SU-DHL-6 (cell line): ENCODE measurements around the gene VAV3.

Experiments used
- H2AFZ ChIP-seq: fragments of 200-600 bp; sonication (generic); 2 replicates; pipeline ENCODE4 v1.6.1; 2014; ENCODE audit warnings: low read depth, mild to moderate bottlenecking, moderate library complexity, mixed read lengths, antibody characterized with exemption, low read length; ENCODE audit not compliant: severe bottlenecking
- H3F3A ChIP-seq: fragments of 200-600 bp; shearing (Covaris generic); 2 replicates; pipeline ENCODE4 v1.6.0; 2016; ENCODE audit warnings: antibody characterized with exemption, mild to moderate bottlenecking; ENCODE audit not compliant: insufficient read depth
- H3K27ac ChIP-seq: fragments of 200-600 bp; sonication (generic); 2 replicates; pipeline ENCODE4 v1.5.1; 2016; ENCODE audit warnings: low read depth, mild to moderate bottlenecking, low read length, moderate library complexity, mixed read lengths
- H3K27me3 ChIP-seq: fragments of 200-600 bp; sonication (generic), shearing (Covaris generic); 2 replicates; pipeline ENCODE4 v1.6.0; 2014; ENCODE audit warnings: mild to moderate bottlenecking, low read length
- H3K36me3 ChIP-seq: fragments of 200-600 bp; sonication (generic); 2 replicates; pipeline ENCODE4 v1.6.1; 2014; ENCODE audit warnings: mild to moderate bottlenecking, low read length, mixed read lengths
- H3K4me2 ChIP-seq: fragments of 300-600, 200-600 bp; shearing (Covaris generic), sonication (generic); 2 replicates; pipeline ENCODE4 v1.6.0; 2014; ENCODE audit warnings: low read length, low read depth, mild to moderate bottlenecking; ENCODE audit not compliant: poor library complexity, severe bottlenecking
- H3K4me3 ChIP-seq: fragments of 200-600 bp; sonication (generic); 2 replicates; pipeline ENCODE4 v1.5.1; 2014; ENCODE audit warnings: antibody characterized with exemption, low read length, mild to moderate bottlenecking, mixed read lengths; ENCODE audit not compliant: insufficient read depth, poor library complexity, severe bottlenecking
- H3K79me2 ChIP-seq: fragments of 200-600 bp; sonication (generic); 2 replicates; pipeline ENCODE4 v1.6.1; 2014; ENCODE audit warnings: mild to moderate bottlenecking, low read length, moderate library complexity; ENCODE audit not compliant: insufficient read depth
- H3K9ac ChIP-seq: fragments of 200-600 bp; sonication (generic); 2 replicates; pipeline ENCODE4 v1.7.0; 2014; ENCODE audit warnings: mild to moderate bottlenecking, low read length
- H3K9me2 ChIP-seq: fragments of 200-600 bp; sonication (generic); replicated peaks from 2 replicates; pipeline ENCODE4 v1.6.1; 2014; ENCODE audit warnings: low read length; ENCODE audit not compliant: insufficient read depth
- H3K9me3 ChIP-seq: fragments of 200-600 bp; sonication (generic); 2 replicates; pipeline ENCODE4 v1.6.1; 2014; ENCODE audit warnings: low read length, mixed read lengths; ENCODE audit not compliant: insufficient read depth
- H4K20me1 ChIP-seq: fragments of 200-600 bp; sonication (generic); 2 replicates; pipeline ENCODE4 v1.6.1; 2014; ENCODE audit warnings: low read depth, mild to moderate bottlenecking, antibody characterized with exemption, low read length, moderate library complexity, mixed read lengths
- CTCF ChIP-seq: fragments of 200-600 bp; sonication (generic); IDR thresholded peaks from one replicate; pipeline ENCODE4 v1.5.1; 2017; ENCODE audit warnings: antibody characterized with exemption, mild to moderate bottlenecking, low read length, moderate library complexity; ENCODE audit not compliant: insufficient read depth, poor library complexity, severe bottlenecking
- EZH2phosphoT487 ChIP-seq: fragments of 200-600 bp; sonication (generic), shearing (Covaris generic); conservative IDR thresholded peaks from 2 replicates; pipeline ENCODE4 v1.6.1; 2018; ENCODE audit warnings: mild to moderate bottlenecking, antibody characterized with exemption, low read length, moderate library complexity, mixed read lengths

VAV3 gene

DNA sequence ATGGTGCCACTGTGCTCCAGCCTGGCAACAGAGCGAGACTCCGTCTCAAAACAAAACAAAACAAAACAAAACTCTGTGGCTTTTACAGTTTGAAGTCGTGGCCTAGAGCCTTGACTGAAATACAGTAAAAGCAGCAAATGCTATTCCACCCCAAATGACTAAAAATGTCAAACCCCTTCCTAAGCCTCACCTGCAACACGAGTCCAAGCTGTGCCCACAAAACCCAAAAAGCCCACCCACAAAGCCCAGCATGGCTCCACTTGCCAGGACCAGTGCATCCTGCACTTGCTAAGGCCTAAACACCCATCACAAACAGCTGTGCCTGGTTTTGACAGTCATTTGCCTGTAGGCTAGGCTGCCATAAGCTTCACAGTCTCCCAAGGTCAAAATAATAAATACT lies 21.3 kb downstream of the VAV3 start:
- Histone ChIP-seq H4K20me1 (no peaks in the 10 kb centered on the region), H3K36me3 (no peaks in the 10 kb centered on the region), H3K4me3 (no peak overlapping the region), H3K4me2 (no peak overlapping the region), H3K9me3 (no peaks in the 10 kb centered on the region), H3F3A (no peaks in the 10 kb centered on the region), H2AFZ (no peak overlapping the region), H3K27ac (no peak overlapping the region), H3K9me2 (no peaks in the 10 kb centered on the region), H3K9ac (no peak overlapping the region), H3K79me2 (no peaks in the 10 kb centered on the region), H3K27me3 (no peaks in the 10 kb centered on the region)
- TF ChIP-seq EZH2phosphoT487, result no peak
- no peak for TF ChIP-seq CTCF

GRCh38 chr1:107942814-107943213 lies 22.2 kb downstream of the VAV3 start:
- no peak overlapping the region for H3K9ac ChIP-seq
- H3K9me3 ChIP-seq, result no peaks in the 10 kb centered on the region
- H3F3A ChIP-seq, result no peaks in the 10 kb centered on the region
- no peaks in the 10 kb centered on the region for H3K79me2 ChIP-seq
- no peak overlapping the region for H3K4me2 ChIP-seq
- H3K27ac ChIP-seq, result no peak overlapping the region
- no peaks in the 10 kb centered on the region for H3K9me2 ChIP-seq
- no peaks in the 10 kb centered on the region for H4K20me1 ChIP-seq
- TF ChIP-seq EZH2phosphoT487 (no peak), CTCF (no peak)
- no peaks in the 10 kb centered on the region for H3K27me3 ChIP-seq
- no peak overlapping the region for H2AFZ ChIP-seq
- H3K4me3 ChIP-seq, result no peak overlapping the region
- no peaks in the 10 kb centered on the region for H3K36me3 ChIP-seq

GRCh38 chr1:107941531-107941930 lies 23.4 kb downstream of the VAV3 start:
- H3K9ac ChIP-seq, result no peak overlapping the region
- H3F3A ChIP-seq, result no peaks in the 10 kb centered on the region
- no peaks in the 10 kb centered on the region for H3K27me3 ChIP-seq
- no peaks in the 10 kb centered on the region for H3K79me2 ChIP-seq
- no peaks in the 10 kb centered on the region for H3K9me3 ChIP-seq
- H2AFZ ChIP-seq, result no peak overlapping the region
- no peaks in the 10 kb centered on the region for H3K9me2 ChIP-seq
- H3K4me2 ChIP-seq, result no peak overlapping the region
- TF ChIP-seq CTCF (no peak), EZH2phosphoT487 (no peak)
- H3K4me3 ChIP-seq, result no peak overlapping the region
- no peaks in the 10 kb centered on the region for H4K20me1 ChIP-seq
- H3K27ac ChIP-seq, result no peak overlapping the region
- no peaks in the 10 kb centered on the region for H3K36me3 ChIP-seq

GRCh38 chr1:107941123-107941522 lies 23.9 kb downstream of the VAV3 start:
- TF ChIP-seq CTCF, result no peak
- TF ChIP-seq EZH2phosphoT487, result no peak
- no peaks in the 10 kb centered on the region for H3K27me3 ChIP-seq

More at GRCh38 chr1:107941123-107941522, 23.9 kb downstream of the VAV3 start:
- H2AFZ ChIP-seq, result no peak overlapping the region
- no peak overlapping the region for H3K4me3 ChIP-seq
- H3K79me2 ChIP-seq, result no peaks in the 10 kb centered on the region
- no peak overlapping the region for H3K27ac ChIP-seq
- no peaks in the 10 kb centered on the region for H4K20me1 ChIP-seq
- H3K9ac ChIP-seq, result no peak overlapping the region
- no peaks in the 10 kb centered on the region for H3F3A ChIP-seq
- H3K4me2 ChIP-seq, result no peak overlapping the region
- no peaks in the 10 kb centered on the region for H3K9me3 ChIP-seq
- H3K9me2 ChIP-seq, result no peaks in the 10 kb centered on the region
- no peaks in the 10 kb centered on the region for H3K36me3 ChIP-seq
